NCI-H1105 treated with DMSO at 0.1 percent for 48 hours (cell line): ENCODE results near the gene EIF4ENIF1.
"Not testable (repeated sequence)": the region's sequence is repeated elsewhere in the genome, so short reads cannot be mapped to it uniquely, and the experiment has no call there.

Source experiments
- DNase-seq: peaks from one replicate; lab custom pipeline; 2025; lab: John Stamatoyannopoulos, UW

Gene EIF4ENIF1

GRCh38 chr22:31489632-31490495, at the start of gene EIF4ENIF1:
Gene EIF4ENIF1, minus strand, starts transcription at chr22:31489842. Its CDS starts 1,124 bp downstream, at chr22:31488718.
- peak; percentile 72 for DNase-seq

GRCh38 chr22:31538815-31539214, 49.2 kb upstream of the EIF4ENIF1 start:
- DNase-seq, result no peak

- no peak for DNase-seq
Measured at GRCh38 chr22:31537019-31537535, 47.4 kb upstream of the EIF4ENIF1 start.

GRCh38 chr22:31533374-31533773, 43.7 kb upstream of the EIF4ENIF1 start:
- DNase-seq, result no peak

GRCh38 chr22:31532060-31532459, 42.4 kb upstream of the EIF4ENIF1 start:
- no peak for DNase-seq

GRCh38 chr22:31530823-31531195, 41.2 kb upstream of the EIF4ENIF1 start:
- no peak for DNase-seq

- no peak for DNase-seq
Measured at GRCh38 chr22:31526270-31526669, 36.6 kb upstream of the EIF4ENIF1 start.

GRCh38 chr22:31524132-31524531, 34.5 kb upstream of the EIF4ENIF1 start:
- not testable (repeated sequence) for DNase-seq

- DNase-seq, result no peak
Measured at GRCh38 chr22:31520051-31520450, 30.4 kb upstream of the EIF4ENIF1 start.

- no peak for DNase-seq
Measured at GRCh38 chr22:31509061-31509762, 19.6 kb upstream of the EIF4ENIF1 start.

- no peak for DNase-seq
Measured at GRCh38 chr22:31508536-31508935, 18.9 kb upstream of the EIF4ENIF1 start.

- DNase-seq, result not testable (repeated sequence)
Measured at GRCh38 chr22:31507517-31507916, 17.9 kb upstream of the EIF4ENIF1 start.

GRCh38 chr22:31504282-31504681, 14.6 kb upstream of the EIF4ENIF1 start:
- DNase-seq, result no peak

GRCh38 chr22:31503211-31503964, 13.7 kb upstream of the EIF4ENIF1 start:
- no peak for DNase-seq

- DNase-seq, result no peak
Measured at GRCh38 chr22:31501738-31502137, 12.1 kb upstream of the EIF4ENIF1 start.

- no peak for DNase-seq
Measured at GRCh38 chr22:31497148-31497938, 7.7 kb upstream of the EIF4ENIF1 start.

- no peak for DNase-seq
Measured at GRCh38 chr22:31496735-31497146, 7.1 kb upstream of the EIF4ENIF1 start.

- peak; percentile 84 for DNase-seq
Measured at GRCh38 chr22:31496007-31496734, 6.5 kb upstream of the EIF4ENIF1 start, which contains the start of gene SFI1. Gene SFI1, plus strand, starts transcription at chr22:31496536. Its CDS starts 11,749 bp downstream, at chr22:31508285.

GRCh38 chr22:31495343-31495742, 5.7 kb upstream of the EIF4ENIF1 start:
- DNase-seq, result no peak

- not testable (repeated sequence) for DNase-seq
Measured at GRCh38 chr22:31493355-31493754, 3.7 kb upstream of the EIF4ENIF1 start.

GRCh38 chr22:31492151-31492550, 2.5 kb upstream of the EIF4ENIF1 start:
- DNase-seq, result no peak
